RKO (cell line): Measurements from ENCODE around the gene NRP1.

ENCODE experiments used
- DNase-seq: peaks from one replicate; pipeline ENCODE4 v3.0.0-alpha.2; 2016; ENCODE audit warnings: low spot score

Gene NRP1

DNA sequence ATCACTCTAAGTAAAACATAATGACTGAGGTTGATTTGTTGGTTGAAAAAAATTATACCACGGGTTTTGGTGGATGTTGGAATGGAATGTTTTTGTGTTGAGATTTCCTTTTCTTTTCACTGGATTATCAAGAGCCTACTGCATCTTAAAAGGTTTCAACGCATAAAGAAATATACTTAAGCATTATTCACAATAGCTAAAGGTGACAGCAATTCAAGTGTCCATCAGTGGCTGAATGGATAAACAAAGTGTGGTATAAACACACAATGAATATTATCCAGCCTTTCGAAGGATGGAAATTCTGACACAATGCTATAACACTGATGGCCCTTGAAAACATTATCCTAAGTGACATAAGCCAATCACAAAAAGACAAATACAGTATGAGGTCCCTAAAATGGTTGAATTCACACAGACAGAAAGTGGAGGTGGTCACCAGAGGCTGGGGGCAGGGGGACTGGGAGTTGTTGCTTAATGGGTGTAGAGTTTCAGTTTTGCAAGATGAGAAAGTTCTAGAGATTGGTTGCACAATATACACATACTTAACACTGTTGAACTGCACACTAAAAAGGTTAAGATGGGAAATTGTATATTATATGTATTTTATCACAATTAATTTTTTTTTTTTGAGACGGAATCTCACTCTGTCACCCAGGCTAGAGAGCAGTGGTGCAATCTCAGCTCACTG lies 122.3 kb downstream of the NRP1 start:
- no peak for DNase-seq

DNA sequence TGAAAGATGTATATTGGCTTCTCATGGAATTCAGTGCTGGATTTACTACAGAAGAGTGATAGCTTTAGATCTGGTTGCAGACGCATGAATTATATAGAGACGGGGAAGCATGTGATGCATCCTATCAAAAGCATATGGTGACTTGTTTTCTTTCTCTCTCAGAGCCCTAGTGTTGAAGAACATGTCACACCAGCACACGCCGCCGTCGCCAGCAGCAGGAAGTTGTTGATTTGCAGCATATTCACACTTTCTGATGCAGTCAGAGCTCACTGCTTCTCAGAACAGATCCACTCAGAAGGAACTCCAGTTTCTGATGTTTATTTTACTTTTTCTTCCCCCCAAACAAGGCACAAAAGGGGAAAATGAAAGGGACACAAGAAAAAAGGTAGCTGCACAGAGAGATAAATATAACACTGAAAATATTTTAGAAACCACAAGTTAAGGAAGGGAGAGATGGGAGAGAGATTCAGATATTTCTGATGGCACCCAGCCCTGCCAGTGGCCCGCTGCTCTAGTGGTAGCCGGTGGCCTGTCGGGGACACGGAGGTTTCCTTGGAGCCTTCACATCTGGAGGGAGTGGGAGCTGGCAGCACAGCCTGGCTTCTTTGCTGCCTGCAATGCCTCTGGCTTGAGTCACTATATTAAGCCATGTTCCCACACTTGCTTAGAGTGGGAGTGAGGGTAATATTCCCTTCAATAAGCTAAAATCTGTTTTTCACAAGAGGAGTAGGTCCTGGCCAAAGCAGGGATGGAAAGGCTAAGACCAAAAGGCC lies 123.2 kb downstream of the NRP1 start:
- no peak for DNase-seq

DNA sequence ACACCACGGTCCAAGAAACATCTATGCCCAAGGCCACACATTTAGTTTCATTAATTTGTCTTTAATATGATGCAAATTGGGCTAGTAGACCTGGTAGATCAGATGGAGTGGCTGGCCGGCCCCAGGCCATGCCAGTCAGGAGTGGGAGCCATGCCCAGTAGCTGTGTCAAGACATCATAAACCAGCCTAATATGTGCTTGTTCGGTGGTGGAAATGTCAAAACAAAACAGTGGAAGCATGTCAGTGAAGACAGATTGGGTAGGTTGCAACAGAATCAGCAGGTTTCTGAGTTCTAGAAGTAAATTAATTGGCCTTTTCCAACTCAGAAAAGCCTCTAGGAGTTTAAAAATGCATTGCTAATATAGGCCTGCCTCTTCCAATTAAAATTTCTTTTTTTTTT lies 124.7 kb downstream of the NRP1 start:
- no peak for DNase-seq

DNA sequence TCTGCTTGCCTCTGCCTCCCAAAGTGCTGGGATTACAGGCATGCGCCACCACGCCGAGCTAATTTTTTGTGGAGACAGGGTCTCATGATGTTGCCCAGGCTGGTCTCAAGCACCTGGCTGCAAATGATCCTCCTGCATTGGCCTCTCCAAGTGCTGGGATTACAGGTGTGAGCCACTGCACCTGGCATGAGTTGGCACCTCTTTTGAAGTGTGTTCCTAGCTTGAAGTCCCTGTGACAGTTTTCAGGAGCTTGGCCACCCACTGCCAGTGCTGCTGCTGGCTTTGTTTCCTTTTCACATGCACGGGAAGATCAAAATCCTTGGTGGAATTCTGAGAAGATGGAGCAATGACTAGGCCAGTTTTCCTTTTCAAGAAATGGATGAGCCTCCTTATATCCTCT lies 126.3 kb downstream of the NRP1 start:
- no peak for DNase-seq

DNA sequence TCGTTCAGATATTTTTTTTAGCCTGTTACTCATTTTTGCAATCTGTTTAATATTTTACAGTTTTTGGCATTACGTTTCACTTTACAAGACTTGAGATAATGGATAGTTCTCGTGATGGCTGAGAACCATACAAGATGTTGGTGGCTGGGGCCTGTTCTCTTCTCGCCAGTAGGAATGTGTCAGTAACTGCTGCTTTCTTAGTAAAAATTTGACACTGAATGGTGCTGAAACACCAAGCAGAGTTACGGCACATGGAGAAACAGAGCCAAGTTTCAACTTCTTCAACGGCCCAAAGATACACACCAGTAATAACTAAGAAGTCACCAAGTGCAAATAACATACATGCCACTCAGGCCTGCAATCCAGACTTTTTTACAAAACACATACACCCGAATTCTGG lies 130.4 kb downstream of the NRP1 start:
- DNase-seq = no peak

DNA sequence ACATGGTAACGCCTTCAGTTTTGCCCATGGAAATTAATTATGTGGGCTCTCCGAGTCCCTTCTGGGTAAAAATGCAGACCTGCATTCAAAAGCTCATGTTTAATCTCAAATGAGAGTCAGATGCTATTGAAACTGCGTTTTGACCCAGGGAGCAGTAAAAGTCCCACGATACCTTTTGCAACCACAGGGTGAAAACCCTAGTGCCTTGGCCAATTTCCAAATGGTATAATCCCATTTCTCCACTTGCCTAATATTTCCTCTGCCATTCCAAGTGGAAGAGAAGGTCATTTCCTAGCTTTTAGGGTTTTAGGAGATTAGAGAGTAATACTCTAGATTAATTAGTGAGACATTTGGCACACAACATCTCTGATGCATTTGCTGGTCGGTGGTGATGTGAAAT lies 132.5 kb downstream of the NRP1 start:
- DNase-seq = no peak

DNA sequence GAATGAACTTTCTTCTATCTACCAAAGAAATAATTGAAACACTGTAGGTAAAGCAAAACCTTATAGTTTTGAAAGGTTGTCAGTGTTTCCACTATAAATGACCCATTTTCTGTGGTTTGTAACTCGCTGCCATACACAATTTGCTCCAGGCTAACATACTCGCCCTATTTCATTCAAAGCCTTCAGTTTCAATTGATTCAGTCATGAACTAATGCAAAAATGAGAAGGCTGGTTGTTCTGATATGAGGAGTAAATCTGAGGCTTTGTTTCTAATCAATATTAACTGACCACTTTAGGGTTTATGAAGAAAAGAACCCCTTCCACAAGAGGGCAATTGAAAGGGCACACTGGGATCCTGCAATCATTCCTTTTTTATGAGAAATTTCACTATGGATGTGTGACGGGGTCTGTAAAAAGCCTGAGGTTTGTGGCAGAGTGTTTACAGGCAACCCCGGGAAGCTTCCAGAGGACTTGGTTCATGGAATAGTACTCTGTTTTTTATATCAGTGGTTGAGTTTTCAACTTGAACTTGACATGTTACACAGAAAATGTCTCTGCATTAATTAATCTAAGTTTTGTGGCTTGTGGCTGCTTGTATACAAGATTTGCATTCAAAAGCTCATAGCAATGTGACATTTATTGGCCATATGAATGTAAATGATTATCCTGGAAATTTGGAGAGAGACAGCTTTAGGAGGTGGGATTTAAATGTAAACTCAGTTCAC lies 133.2 kb downstream of the NRP1 start:
- no peak for DNase-seq

DNA sequence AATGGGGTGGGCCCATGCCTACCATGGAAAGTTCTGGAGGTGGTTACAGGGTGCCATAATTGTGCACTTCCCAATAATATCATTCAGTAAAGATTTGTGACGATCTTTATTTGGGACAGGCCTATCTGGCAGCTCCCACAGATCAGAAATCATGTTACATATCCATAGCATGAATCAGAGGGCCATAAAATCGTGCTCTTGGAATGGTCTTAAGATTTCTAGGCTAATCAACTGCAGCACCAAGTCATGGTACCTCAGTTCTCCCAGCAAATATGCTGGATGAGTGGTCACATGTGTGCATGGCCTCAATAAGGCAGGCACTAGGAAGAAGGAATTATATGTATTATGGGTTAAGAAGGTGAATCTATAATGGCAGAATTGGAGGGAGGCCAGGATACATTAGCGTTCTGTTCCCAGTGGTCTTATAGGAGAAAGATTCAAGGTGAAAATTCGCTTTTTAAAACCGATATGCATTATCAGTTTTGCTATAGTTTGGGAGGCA lies 134.7 kb downstream of the NRP1 start:
- DNase-seq = no peak

DNA sequence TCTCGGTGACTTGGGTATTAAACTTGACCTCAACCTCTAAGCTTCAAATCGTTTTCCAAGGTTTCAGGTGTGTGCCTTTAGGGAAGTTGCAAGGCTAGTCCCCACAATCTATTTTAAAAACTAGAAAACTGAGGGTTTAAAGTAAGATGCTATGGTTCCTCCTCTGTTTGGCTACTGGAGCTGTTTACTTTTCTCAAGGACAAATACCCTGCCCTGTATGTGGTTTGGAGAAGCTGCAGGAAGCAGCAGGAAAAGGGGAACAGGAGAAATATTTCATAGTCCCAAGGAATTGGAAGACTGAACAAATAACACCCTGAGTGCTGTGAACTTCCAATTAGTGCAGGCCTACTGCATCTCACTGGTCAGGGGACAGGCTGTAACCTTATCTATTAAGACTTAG lies 135.9 kb downstream of the NRP1 start:
- no peak for DNase-seq

DNA sequence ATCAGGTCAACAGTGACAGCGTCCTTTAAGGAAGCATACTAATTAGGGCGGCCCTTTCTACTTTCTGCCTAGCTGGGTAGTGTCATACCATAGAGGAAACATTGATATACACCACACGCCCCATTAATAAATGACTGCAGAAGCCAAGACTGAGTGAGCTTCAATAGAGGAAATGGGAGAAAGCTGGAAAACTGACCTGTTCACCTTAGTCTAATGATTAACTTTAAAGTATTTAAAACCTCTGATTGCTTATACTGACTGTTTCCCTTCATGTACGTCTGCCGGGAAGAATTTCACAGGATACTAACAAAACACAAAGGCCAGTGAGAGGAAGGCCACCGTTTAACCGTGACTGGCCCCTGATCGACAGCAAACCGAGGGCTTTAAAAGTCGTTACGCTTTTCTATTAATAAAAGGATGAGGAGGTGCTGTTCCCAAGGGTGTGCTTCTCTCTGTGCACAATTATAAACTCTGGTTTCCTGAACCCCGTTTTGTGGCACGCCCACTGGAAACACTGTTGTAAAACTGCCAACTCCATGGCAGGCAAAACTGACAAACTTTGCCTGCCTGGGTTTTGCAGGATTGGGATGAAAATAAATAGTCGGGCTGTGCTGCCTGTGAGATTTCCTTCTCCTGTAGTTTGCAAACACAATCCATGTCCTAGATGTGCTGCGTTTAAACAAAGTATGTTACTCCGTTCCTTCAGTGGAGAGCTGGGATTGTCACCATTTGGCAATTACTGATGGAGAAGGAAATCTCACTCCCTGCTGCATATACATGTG lies 137.6 kb downstream of the NRP1 start:
- DNase-seq = no peak

DNA sequence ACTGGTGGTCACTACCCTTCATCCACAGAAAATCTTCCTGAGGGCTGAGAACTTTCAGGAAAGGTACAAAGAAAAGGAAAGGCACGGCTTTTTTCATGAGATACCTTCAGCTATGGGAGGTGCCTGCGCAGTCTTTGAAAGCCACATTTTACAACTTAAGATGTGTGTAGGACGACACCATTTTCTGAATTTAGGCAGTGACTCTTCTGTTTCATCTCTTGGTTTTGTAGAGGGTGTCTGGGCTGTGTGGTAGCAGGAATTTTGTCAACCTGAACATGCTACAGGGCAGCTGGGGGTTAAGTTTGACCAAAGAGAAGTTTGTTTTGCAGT lies 138.1 kb downstream of the NRP1 start:
- DNase-seq = no peak

DNA sequence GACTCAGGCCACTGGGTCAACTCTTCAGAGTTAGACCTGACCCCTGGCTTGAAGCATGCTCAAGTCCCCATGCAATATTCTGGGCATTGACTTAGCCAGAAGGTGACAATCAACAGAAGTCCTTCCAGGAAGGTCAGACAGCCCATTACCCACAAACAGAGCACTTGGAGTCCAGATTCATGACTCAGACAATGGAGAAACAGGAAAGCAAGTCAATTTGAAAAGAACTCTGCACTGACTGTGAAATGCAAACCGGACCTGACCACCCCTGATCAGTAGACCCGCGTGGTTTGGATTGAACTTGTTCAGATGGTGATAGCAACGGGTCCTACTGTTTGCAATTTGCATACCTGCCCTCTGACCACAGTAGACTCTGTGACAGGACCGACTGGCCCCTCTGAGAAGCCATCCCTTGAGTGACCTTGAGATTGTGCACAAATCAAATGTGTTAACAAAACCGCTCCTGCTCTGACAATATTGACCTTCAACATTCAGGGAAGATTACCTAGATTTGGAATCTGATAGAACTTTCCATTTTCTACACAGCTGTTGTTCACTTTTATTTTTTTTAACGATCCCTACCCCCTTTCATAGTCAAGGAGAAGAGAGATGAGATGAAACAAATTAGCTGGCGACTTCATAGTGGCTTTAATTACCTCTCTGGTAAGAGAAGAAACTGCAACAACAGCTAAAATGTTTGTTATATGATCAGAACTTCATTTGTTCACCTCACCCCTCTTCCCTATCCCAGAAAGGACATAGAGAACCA lies 138.7 kb downstream of the NRP1 start:
- DNase-seq = no peak

DNA sequence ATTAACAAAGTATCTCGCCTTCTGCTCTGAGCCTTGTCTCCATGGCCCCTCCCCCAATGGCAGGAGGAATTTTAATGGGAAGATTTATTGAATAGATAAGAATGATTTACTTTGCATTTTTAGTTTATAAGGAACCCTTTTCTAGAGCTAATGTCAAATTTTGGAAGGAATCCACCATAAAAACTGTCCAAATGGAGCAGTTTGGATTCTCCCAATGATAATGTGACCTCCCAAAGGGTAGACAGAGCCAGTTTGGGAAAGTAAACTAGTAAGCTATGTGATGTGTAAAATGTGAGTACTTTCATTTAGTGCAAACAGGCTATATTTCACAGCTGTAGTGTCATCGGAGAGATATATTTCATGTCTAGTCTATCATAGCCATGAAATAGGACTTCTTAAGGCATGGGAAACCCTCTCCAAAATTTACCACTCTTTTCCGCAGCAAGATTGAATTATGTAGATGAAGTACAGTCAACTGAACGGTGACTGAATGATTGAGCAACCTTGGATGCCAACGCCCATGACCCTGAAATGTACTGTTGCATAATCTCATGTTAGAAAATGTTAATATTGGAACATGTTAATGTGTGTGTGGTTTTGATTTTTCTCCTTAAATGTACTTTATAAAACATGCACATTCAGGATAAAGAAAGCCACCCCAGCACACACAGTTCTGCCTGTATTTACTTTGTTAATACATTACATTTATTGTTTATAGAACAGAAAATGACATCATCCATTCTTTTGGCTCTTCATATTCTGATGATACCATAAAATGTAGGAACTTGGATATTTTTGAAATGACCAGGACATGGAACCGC lies 140.6 kb downstream of the NRP1 start:
- DNase-seq = no peak

DNA sequence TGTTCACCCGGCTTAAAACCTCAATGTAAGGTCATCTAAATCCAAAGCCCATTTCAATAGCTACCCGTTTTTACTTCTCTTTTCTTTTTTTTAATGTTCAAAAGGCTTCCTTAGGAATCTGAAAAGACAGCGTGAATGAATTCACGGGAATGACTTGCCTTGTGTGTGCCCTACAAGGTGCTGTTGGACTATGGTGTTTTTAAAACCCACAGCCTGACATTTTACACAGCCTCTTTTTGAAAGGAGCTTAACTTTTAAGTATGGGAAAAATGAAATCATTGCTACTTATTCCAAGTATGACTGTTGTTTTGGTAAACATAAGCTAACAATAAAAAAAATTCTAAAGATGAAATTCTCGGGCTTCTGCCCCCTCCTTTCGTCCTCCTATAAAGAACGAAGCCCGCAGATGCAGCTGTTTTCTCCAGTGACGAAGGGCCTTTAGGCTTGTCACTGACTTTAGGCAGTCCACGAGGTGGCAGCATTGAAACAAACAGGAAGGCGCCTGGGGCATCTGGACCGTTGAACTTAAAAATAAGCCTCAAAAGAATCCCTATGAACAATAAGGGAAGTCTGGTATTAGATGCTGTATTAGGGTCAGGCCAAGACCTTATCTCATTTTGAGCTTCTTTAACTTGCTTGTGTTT lies 141.3 kb downstream of the NRP1 start:
- peak; percentile 67 for DNase-seq

DNA sequence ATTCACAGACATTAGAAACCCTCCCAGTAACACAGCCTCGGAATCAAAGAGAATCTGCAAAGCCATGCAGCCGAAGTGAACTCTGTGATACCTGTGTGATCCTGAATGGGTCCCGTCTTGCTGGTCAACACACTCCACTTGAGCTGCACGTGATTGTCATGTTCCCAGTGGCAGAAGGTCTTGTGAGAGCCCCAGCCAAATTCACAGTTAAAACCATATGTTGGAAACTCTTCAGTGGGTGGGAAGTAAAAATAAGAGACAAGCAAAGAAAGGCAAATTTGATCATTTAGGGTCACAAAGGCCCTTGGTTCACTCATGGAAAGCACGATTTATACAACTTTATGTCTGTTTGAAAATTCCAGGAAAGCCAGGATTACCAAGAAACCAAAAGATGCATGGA lies 142.3 kb downstream of the NRP1 start:
- no peak for DNase-seq

DNA sequence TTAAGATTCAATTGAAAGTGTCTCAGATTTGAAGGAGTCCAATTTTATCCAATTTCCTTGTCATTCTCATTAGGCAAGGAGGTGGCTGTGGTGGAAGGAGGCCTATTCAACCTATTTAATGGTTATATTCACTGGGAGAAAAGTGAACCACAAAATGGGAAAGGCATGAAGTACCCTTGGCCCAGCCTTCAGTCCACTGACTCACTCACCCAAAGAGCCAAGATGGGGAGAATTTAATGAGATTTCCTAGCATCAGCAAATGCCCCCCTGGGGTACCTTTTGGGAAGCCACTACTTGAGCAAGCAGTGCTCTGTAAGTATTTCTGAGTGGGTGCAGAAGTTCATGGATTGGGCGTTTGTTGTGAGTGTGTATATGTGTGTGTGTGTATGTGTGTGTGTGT lies 144.1 kb downstream of the NRP1 start:
- no peak for DNase-seq

DNA sequence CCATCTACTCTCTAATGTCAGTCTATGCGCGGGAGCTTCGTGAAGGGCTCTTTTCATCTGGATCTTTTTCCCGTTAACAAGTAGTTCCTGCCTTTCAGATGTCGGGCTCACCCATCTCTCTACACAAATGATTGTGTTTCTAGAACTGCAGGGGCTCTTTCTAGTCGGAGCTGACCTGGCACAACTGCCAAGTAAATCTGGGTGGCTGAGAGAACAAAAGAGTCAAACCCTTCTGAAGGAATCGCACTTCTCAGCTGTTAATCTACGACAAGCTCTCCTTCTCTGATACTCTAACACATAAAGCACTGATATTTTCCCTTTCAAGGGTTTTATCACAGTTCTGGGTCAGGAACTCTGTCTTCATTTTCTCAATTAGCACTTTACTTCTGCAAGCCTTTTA lies 144.7 kb downstream of the NRP1 start:
- no peak for DNase-seq

DNA sequence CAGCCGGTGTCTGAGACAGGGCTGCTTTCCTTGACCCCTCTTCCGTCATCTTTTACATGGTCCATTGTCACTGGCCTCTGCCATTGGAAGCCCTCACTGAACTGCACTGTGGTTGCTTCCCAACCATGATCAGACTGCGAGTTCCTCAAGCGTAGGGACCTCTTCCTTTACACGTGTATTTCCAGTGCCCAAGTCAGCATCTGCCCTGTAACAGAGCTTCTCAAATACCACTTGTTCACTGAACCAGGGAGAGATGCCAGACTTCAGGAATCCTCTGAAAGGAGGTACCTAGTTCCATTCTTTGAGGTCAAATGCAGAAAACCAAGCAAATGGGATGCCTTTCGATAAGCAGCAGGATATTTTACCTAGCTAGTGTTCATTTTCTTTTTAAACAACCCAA lies 145.1 kb downstream of the NRP1 start:
- DNase-seq = no peak

DNA sequence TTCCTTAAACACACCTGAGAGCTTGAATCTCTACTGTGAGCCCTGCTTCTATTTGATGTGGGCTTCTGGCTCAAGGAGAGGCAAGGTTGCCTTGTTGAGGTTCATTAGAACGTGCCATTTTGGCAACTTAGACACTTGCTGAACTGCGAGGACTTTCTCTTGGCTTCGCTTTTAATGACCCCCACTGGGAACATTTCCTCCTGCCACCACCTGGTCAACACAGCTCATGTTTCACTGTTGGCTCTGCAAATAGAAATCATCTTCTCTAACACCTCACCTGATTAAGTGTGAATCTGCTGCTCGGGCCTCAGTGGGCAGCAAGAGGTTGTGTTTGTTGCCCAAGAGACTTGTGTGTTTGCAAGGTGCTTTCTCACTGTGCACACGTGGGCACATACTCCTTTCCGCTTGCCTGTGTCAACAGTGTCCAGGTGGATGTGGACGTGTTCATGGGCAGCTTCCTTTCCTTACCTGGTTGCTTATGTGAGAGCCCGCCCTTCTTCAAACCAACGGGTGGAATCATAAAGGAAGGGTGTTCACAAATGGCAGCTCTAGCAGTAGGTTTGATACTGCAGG lies 147.0 kb downstream of the NRP1 start:
- no peak for DNase-seq

DNA sequence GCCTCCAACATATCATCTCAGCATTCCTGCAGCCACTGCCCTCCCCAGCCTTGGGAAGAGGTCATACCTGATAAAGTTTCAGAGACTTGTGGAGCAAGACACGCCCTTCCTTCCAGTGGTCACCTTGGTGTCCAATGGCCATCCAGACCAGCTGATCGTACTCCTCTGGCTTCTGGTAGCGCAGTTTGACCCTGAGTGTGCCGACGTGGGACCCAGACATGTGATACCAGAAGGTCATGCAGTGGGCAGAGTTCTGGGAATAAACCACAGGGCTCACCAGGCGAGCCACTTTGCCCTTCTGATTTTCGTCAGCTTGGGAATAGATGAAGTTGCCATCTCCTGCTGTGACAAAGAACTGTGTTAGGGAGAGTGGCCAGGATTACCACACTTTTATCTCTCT lies 148.3 kb downstream of the NRP1 start:
- DNase-seq = no peak
